Measurements from ENCODE around the gene GCGR.
A peak's percentile ranks its signal among the peaks of the same experiment; 100 is the strongest.
"Not testable (repeated sequence)": the region's sequence is repeated elsewhere in the genome, so short reads cannot be mapped to it uniquely, and the experiment has no call there.

Gene GCGR

DNA sequence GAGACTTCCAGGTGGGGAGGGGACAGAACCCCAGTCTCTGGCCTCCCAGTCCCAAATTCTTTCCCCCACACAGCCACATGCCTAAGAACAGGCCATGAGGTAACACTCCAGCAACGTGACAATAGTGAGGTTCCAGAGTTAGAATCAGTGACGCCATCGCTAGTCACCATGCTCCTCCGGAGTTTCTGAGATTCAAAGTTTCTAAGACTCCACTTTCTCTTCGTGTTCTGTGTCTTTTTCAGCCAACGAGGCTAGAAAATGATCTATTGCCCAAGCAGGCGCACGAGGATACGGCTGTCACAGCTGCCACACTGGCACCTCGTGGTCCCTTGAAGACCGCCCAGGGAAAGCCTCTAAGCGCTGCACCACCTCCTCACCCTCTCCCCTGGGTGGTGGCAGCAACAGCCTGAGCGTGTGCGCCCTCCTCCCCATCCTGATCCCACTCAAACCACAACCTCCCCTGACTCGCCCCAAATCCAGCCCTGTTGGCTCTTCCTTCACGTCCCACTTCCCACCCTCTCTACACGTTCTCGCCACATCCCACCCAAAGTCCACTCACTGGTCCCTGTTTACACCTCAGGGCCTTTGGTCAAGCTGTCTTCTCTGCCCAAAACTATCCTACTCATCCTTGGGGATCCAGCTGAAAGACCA is 28.1 kb downstream of the GCGR start:
- DNase-seq (ENCODE audit: low spot score) = no peak

DNA sequence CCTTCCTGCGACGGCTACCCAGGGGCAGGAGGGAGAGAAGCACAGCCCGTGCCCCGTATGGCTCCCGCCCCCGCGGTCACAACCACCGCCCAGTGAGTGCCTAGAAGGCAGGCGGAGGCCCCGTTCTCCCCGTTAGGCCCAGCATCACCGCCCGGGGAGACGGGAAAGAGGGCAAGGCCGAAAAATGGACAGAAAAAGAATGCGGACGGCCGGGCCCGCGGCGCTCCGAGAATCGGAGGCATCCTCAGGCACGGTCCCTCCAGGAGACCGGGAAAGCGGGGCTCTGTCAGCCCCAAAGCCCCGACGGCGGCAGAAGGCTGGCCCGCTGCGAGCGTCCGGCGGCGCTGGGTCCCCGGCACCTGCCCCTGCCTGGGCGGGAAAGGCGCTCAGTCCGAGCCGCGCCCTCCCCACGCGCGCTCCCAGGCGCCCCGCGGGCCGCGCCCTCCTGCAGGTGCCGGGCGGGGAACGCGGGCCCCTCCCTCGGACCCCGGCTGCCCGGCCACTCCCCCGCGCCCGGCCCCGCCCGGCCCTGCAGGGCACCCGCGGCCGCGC is 28.7 kb downstream of the GCGR start:
- no peak for DNase-seq (ENCODE audit: low spot score)

DNA sequence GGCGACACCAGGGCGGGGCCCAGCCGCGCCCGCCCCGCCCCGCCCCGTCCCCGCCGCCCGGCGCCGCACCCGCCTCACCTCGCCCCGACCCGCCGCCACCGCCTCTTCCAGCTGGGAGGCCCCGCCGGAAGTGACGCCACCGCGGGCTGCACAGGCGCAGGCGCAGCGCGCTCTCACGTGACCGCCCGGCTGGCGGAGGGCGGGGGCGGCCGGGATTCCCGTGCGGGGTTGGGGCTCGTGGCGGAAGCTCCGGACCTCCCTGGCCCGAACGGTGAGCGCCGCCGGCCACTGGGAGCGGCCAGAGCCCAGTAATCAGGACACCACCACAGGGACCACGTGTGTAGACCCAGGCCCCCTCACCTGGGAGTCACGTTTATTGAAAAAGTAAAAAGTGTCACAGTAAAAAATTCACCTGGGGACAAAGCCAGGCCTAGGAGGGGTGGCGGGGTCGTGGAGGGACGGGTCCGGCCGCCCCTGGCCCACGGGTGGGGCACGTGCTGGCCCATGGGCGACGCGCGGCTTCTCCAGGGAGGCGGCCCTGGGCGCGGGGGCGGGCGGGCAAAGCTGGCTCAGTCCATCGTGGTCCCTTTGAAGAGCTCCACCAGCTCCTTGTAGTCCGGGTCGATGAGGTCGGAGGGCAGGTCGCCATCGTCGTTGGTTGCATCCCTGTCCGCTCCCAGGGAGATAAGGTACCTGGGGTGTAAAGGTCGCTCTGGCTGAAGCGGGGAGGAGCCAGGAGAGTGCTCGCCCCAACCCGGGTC is 29.4 kb downstream of the GCGR start, which contains the start of gene MCRIP1:
TSS of gene MCRIP1 (minus strand) at position 132 of the 761 bp plus-strand sequence. CDS start 8,785 bp downstream, outside the sequence.
- peak; percentile 95 for DNase-seq (ENCODE audit: low spot score)

DNA sequence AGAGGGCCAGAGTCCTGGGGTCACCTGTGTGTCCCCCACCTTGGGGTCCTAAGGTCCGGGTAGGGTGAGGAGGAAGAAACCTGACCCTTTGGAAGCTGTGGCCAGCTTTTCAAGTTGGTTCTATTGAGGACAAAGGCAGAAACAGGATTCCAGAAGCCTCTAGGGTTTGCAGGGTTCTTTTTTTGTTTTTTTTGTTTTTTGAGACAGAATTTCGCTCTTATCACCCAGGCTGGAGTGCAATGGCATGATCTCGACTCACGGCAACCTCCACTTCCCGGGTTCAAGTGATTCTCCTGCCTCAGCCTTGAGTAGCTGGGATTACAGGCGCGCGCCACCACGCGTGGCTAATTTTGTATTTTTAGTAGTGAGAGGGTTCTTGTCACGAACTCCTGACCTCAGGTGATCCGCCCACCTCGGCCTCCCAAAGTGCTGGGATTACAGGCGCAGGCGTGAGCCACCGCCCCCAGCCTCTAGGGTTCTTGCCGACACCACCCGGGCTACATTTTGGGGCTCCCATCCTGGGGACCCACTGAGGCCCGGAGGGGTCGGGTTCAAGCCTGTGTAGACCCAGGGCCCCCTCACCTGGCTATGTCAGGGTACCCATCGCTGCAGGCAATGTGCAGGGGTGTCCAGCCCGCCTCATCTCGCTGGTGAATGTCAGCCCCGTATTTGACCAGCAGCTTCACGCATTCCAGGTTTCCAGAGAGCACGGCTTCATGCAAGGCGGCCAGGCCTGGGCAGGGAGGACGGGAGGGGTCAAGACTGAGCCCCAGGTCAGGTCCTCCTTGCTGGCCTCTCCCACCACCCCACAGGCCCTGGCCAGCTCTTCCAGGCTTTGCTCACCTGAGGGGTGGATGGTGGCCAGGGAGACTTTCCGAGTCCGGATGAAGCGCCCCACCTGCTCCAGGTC is 30.2 kb downstream of the GCGR start:
- no peak for DNase-seq (ENCODE audit: low spot score)

DNA sequence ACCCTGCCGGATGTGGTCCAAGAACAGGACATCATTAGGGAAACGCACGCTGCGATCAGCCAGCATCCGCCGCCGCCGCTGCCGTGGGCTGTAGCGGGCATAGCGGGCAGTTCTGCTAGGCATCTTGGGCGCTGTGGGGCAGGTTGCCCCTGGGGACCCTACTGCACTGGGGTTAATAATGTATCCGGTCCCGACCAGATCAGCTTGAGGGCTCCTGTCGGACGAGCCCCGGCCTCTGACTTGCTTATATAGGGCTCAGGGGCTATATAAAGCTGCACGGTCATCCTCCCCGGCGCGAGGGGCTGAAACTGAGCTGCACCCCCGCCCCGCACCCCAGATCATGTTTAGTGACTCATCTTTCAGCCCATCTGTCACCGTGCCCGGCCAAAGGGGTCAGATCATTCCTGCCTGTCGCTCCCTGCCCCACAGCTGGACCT is 30.9 kb downstream of the GCGR start, which contains the start of gene PPP1R27:
TSS of gene PPP1R27 (minus strand) at position 220 of the 437 bp plus-strand sequence. CDS start at position 123, 97 bp downstream.
- no peak for DNase-seq (ENCODE audit: low spot score)

DNA sequence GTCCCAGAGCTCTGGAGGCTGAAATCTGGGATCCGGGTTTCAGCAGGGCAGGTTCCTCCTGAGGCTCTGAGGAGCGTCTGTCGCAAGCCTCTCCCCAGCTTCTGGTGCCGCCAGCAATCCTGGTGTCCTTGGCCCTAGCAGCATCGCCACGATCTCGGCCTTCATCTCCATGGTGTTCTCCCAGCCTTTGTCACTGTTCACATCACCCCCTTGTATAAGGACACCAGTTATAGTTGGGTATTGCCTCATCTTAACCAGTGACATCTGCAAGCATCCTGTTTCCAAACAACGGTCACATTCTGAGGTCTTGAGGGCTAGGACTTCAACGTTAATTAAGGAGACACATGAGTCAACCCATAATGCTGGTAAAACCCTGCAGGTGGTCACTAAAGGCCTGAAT is 33.7 kb downstream of the GCGR start:
- DNase-seq (ENCODE audit: low spot score) = no peak

DNA sequence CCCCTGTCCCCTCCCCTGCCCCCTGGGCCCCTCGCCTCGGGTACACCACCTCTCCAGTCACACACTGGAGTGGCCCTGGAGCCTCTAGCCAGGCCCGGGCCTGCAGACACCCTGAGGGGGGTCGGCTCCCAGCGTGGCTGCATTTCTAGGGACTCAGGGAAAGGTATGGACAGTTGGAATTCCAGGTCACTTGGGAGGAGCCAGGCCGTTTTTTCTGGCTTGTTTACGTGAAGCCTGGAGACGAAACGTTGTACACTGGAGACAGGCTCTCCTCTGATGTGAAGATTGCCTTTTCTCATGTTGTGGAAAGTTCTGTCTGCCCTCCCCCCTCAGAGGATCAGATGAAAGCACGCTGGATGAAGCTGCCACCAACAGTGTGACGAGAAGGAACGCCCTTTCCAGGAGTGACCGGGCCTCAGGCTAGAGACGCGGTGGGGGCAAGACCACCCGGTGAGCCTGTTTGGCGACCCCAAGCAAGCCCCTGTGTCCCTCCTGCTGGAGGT is 34.9 kb downstream of the GCGR start:
- DNase-seq (ENCODE audit: low spot score) = no peak

DNA sequence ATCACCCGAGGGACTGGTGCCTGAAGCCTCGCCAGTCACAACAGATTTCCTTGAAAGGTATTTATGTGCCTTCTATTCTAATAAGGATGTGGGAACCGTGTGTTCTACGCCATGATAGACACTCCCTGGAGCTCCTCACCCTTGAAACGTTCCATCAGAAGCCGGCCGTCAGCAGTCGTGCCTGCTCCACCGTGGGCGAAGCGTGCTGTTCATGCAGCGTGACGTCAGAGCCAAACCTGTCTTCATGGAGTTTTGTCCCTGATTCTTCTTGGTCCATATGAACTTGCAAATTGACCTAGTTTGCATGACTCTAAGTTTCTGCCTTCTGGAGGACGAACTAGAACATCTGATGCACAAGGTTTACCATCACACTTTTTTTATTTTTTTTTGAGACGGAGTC is 35.4 kb downstream of the GCGR start:
- DNase-seq (ENCODE audit: low spot score) = no peak

DNA sequence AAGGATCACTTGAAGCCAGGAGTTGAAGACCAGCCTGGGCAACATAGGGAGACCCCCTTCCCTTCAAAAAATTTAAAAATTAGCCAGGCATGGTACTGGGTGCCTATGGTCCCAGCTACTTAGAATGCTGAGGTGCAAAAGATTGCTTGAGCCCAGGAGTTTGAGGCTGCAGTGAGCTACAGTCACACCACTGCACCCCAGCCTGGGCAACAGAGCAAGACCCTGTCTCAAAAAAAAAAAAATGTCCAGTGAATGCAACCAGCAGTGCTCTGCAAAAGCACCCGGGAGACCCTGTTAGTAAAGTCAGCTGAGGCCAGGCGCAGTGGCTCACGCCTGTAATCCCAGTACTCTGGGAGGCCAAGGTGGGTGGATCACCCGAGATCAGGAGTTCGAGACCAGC is 36.1 kb downstream of the GCGR start:
- DNase-seq (ENCODE audit: low spot score) = not testable (repeated sequence)

DNA sequence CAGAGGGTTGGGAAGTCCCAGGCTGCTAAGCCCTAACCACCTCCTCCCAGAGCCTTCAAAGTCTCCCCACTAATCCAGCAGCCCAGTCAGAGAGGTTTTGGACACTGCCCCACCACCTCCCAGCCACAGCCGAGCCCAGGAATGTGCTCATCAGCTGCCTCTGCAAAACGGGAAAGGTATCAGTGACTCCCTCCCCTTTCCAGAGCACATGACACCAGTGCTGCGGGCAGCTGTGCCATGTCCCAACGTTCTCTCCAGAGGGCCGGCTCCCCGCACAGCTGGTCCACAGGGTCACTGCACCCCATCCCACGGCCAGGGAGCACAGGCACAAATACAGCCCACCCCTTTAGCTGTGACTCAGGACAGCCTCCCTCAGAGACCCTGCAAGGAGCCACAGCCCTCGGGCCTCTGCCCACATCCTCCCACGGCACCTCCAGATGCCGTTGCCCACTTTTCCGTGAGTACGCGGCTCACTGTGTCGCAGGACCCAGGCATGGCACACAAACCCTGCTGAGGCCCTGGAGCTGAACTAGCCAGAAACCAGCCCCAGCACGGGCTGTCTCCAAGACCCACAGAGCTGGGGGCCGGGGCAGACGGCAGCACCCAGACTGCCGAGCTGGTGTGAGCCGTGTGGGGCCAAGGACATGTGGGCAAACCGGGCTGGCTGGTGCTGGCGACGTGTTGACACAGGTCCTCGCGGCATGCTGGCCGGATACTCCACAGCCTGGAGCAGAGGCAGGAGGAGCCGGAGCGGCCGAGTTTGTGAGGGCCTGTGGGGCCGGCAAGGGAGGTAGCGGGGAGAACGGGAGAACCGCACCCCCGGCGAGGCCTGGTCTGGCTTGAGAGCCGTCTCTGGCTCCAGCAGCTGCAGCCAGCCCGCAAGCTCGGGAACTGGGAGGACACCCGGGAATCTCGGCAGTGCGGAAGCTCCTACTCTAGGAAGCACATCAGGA is 37.2 kb downstream of the GCGR start:
- no peak for DNase-seq (ENCODE audit: low spot score)

DNA sequence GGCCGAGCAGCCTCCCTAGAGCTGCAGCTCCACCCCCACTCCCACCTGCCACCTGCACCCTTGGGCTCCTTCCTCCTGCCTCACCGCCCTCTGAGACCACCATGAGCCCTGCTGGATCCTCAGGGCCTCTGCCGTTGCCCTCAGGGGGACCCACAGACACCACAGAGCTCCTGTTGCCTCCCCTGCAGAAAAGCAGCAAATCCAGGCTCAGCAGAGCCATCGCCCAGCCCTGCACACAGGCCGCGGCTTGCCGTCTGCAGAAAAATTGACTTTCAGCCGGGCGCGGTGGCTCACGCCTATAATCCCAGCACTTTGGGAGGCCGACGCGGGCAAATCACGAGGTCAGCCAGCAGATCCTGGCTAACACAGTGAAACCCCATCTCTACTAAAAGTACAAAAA is 37.9 kb downstream of the GCGR start:
- no peak for DNase-seq (ENCODE audit: low spot score)

DNA sequence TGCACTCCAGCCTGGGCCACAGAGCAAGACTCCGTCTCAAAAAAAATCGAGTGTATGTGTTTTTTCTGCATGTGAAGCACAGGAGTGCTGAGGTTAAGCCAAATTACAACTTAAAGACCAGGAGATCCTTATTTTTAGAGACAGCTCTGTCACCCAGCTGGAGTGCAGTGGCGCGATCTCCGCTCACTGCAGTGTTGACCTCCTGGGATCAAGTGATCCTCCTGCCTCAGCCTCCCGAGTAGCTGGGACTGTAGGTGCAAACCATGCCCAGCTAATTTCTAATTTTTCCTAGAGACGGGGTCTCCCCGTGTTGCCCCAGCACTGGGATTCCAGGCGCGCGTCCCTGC is 38.4 kb downstream of the GCGR start:
- DNase-seq (ENCODE audit: low spot score) = no peak

DNA sequence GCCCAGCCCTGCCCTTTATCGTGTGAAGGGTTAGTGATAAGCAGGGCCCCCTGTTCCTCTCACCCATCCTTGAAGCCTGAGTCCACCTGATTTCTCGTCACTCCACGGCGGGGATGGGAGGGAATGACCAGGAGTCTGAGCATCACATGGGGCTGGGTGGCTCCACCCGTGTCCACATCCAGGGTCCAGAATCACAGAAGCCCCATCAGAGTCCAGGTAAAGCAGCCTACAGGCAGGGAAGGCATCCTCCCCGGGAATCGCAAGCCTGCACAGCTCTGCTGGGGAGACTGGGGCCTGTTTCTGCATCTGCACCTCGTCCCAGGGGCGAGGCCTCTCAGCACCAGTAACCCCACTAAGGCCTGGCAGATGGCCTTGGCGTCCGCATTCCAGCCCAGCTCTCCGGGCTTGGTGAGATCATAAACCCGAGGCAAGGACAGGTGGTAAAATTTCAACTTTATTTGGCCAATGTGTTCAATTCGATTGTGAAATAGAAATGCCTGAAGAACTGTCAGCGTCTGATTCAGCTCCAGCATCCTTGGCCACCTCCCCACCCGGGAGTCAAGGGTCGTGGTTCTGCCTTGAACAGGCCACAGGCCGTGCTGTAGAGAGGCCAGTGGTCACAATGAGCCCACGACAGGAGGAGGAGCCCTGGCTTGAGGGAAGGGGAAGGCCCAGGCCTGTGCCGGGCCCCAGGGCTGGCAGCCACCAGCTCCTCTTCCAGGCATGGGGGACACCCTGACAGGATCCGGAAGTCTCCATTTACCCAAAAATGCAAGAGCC is 39.0 kb downstream of the GCGR start:
- no peak for DNase-seq (ENCODE audit: low spot score)

DNA sequence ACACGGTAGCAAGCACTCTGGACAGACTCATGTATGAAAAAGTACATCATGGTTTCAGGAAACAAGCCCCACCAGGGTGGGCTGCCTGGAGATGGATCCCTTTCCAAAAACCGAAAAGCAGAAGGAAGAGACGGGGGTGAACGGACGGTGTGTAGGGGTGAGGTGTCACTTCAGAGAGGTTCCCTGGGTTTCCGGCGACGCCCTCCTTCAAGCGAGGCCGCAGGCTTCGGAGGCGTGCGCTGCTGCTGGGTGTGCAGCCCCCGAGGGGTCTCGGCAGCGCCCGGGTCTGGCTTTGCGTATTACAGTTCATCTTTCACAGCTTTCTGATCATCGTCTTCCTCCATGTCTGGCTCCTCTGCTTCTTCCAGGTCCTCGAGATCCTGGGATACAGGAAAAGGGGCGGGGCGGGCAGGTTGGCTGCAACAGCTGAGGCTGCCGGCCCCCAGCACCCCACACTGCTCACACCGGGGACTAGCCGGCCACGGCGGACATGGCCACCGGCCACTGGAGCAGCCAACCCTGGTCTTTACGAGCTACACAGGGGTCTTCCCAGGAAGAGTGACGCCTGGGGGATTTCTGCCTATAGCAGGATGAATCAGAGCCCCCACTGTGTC is 39.9 kb downstream of the GCGR start:
- DNase-seq (ENCODE audit: low spot score) = no peak

DNA sequence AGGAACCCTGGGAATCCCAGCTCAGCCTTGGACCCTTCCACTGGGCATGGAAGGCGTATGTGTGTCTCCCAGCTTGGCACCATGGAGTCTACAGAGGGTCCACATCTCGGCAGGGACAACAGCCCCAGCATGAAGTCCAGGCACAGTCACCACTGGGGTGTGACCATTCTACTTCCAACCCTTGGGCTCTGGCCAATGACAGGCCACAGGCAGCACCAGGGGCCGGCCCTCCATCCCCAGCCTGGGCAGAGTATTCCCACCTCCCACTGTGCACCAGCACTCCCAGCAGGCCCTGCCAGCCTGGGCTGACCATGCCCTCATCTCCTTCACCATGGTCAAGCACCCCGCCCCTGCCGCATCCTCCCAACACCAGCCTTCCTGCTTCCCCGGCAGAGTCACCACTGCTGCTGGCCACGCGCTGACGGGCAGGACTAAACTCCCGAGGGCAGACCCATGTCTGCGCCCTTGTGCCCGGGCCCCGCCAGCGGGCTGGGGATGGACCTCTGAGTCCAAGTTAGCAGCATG is 40.4 kb downstream of the GCGR start:
- DNase-seq (ENCODE audit: low spot score) = no peak

DNA sequence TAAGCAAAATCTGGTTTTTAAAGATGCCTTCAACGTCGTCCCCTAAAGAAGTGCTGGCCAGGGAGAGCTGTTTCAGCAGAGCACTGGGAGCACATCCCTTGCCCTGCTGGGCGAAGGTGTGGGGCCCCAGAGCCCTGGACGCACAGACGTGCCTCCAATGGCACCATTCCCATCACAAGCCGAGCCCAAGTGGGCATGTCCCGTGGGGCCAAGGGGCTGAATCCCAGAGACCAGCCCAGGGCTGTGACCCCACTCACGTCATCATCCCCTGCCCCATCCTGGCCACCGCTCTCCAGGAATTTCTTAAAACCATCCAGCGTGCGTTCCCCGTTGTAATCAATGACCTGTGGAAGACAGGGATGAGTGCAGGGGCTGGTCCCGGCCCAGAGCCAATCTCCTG is 40.9 kb downstream of the GCGR start:
- DNase-seq (ENCODE audit: low spot score) = no peak

DNA sequence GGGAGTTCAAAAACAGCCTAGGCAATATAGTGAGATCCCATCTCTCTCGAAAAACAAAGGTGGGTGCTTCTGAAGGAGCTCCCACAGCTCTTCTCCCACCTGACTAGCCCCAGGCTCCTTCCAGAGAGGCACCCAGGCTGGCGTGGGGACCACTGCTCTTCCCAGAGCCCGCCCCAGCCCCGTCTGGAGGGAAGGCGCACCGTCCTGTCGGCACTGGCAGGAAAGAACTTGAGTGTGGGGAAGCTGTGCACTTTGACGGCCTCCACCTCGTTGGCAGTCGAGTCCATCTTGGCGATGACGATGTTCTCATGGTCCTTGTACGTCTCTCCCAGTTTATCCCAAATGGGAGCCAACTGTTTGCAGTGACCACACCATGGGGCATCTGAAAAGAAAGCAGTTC is 41.4 kb downstream of the GCGR start:
- DNase-seq (ENCODE audit: low spot score) = no peak

DNA sequence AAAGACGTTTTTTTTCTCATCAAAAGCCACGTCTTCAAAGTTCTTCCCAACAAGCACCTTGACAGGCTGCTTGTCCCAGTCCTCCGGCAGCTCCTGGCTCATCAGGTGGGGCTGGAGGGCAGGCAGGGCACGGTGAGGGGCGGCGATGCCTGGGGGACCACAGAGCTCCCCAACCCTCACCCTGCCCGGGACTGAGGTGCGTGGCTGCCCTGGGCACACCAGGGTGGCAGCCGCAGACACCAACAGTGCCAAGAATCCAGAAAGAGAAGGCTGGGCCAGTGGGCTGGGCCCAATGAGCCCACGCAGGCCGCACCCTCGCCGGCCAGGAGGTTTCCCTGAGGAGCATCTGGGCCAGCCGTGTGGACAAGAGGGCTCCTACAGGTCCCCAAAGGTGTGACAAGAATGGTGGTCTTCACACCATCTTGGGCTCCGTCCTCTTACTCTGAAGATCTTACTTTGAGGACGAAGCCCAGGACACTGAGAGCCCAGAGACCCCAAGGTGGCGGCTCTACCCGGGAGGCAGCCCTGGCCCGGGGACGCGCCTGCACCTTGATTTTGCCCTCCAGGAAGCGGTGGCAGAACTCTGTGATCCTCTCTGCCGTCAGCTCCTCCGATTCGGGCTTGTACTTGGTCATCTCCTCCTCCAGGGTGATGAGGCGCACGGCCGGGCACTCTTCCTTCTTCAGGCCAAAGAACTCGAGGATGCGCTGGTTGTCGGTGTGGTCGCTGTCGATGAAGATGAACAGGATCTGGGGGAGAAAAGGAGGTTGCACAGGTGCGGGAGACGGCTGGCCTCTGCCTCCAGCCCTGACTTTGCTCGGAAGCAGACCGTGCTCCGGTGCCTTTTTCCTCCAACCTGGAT is 42.2 kb downstream of the GCGR start:
- no peak for DNase-seq (ENCODE audit: low spot score)
